22Rv1 (cell line): ENCODE measurements around the gene BOD1.

ENCODE experiments used
- H3K27ac ChIP-seq: fragments of 450-650 bp; 2 replicates; pipeline ENCODE4 v1.5.1; 2017
- CTCF ChIP-seq: fragments of 450-650 bp; IDR thresholded peaks from 2 replicates; pipeline ENCODE4 v1.5.1; 2017; ENCODE audit warnings: mild to moderate bottlenecking
- ZFX ChIP-seq: fragments of 450-650 bp; IDR thresholded peaks from 2 replicates; pipeline ENCODE4 v1.6.1; 2017; ENCODE audit warnings: antibody characterized with exemption, borderline replicate concordance

BOD1 gene

GRCh38 chr5:173659423-173659822 lies 43.0 kb upstream of the BOD1 start:
- no peak overlapping the region for H3K27ac ChIP-seq
- TF ChIP-seq CTCF (no peak), ZFX (no peak)

- TF ChIP-seq ZFX (no peak), CTCF (no peak)
- H3K27ac ChIP-seq: no peak overlapping the region
Measured at GRCh38 chr5:173657741-173658356, 41.4 kb upstream of the BOD1 start.

DNA sequence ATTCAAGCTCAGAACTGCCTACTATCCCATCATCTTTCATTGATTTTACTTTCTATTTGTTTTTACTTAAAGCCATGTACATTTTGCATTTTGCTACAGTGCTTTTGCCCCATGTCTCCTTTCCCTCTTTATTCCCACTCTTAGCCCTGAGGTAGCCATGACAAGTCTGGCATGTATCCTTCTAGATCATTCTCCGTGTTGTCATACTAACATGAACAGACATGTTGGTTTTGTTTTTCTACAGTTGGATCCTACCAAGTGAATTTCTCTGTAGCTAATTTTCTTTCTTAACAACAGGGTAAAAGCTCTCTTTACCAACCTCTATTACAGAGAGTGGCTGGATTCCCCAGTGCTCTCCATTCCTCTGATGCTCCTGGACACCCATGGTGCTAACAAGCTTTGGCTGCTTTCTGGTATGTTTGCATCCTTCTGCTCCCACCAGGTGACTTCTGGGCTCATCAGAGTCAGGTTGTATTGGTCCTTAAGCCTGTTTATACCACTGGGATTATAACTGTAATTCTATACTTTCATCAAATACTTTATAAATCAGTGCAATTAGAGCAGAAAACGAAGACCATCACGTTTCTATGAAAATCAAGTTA lies 38.8 kb upstream of the BOD1 start:
- no peak overlapping the region for H3K27ac ChIP-seq
- TF ChIP-seq ZFX: no peak
- TF ChIP-seq CTCF: no peak

DNA sequence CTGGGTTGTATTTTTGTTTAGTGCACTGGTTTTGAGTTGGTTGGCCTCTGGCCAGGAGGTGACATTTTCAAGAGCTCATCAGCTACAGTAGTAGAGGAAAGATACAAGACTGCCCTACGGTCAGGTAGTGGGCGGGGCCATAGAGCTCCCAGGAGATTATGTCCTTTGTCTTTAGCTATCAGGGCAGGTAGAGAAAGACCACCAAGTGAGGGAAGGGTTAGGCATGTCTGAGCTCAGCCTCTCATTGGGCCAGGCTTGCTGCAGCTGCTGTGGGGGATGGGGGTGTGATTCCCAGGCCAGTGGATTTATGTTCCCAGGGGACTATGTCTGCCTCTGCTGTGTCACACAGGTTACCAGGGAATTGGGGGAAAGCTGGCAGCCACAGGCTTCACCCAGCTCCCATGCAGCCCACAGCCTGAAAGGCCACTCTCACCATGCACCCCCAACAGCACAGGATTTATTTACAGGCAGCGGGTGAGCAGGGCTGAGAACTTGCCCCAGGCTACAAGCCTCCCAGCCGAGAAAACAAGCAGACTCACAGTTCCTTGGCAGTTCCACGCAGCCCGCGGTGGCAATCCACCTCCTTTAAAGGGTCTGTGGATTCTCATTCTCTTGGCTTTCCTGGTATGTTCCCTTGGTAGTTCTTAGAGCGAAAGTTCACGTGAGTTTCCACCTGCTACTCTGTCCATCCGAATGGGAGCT lies 37.5 kb upstream of the BOD1 start:
- no peak overlapping the region for H3K27ac ChIP-seq
- TF ChIP-seq CTCF (no peak), ZFX (no peak)

DNA sequence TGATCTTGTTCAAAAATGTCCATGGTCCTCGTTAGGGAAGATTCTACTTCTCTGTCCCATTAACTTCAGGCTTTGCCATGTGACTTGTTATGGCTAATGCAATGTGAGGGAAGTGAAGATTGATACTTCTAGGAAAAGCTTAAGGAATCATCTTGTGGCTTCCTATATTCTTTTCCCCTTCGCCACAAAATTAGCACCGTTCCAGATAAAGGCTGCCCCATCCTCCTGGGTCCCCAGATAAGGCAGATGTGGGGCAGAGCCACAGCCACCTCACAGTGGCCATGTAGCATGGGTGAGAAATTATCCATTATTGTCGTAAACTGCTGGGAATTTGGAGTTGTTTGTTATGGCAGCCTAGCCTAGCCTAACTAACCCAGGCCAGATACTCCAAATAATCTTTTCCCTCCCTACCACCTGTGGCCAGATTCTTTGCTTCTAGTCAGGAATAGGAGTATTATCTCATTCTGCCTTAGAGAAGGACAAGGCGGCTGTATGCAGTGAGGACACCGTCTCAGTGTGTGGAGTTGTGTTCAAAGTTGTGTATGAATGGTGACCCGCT lies 31.9 kb upstream of the BOD1 start:
- no peak overlapping the region for H3K27ac ChIP-seq
- TF ChIP-seq ZFX (no peak), CTCF (no peak)

DNA sequence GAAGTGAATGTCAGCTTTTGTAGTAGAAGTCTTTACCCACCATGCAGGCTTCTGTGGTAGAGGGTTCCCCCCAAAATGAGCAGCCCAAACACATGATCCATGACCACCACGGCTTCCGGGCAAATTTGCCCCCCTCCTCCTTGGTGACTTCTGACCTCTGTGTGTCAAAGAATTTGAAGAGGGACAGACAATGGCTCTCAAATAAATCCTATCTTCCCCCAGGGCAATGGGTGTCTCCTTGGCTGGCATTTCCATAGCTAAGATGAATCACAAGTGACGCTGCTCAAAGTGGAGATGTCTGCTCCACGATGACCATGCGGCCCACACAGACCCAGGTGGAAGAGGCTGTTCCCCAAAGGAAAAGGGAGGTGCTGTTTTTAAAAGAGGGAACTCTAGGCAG lies 30.2 kb upstream of the BOD1 start:
- no peak for TF ChIP-seq ZFX
- no peak for TF ChIP-seq CTCF
- H3K27ac ChIP-seq: no peak overlapping the region
